SK-N-MC (cell line): ENCODE measurements around the gene RIC8A.

Experiments used
- DNase-seq: peaks from one replicate; pipeline ENCODE4 v3.0.0-alpha.2; 2011; ENCODE audit warnings: low read depth, low spot score
- H3K27ac ChIP-seq: fragments of 200-600 bp; sonication (generic); 2 replicates; pipeline ENCODE4 v1.5.1; 2016; ENCODE audit warnings: mixed run types
- H3K36me3 ChIP-seq: fragments of 200-600 bp; sonication (generic); 2 replicates; pipeline ENCODE4 v1.6.1; 2017; ENCODE audit warnings: antibody characterized with exemption, low read length, mixed read lengths; ENCODE audit not compliant: insufficient read depth
- H3K4me3 ChIP-seq: fragments of 200-600 bp; sonication (generic); 2 replicates; pipeline ENCODE4 v1.5.1; 2016
- H3K9ac ChIP-seq: fragments of 200-600 bp; sonication (generic); 2 replicates; pipeline ENCODE4 v1.8.0; 2017; ENCODE audit warnings: mixed run types, mixed read lengths; ENCODE audit not compliant: insufficient read length
- H3K9me3 ChIP-seq: fragments of 200-600 bp; sonication (generic); 2 replicates; pipeline ENCODE4 v1.6.1; 2017; ENCODE audit warnings: low read depth, mild to moderate bottlenecking, antibody characterized with exemption, low read length, moderate library complexity, mixed read lengths
- EZH2 ChIP-seq: fragments of 200-600 bp; sonication (generic); IDR thresholded peaks from one replicate; pipeline ENCODE4 v1.6.1; 2017; ENCODE audit warnings: antibody characterized with exemption
- FOXP2 ChIP-seq: optimal IDR thresholded peaks from 2 replicates; pipeline ENCODE3; 2011; ENCODE audit warnings: mild to moderate bottlenecking, moderate library complexity; ENCODE audit not compliant: insufficient read depth; ENCODE audit errors: extremely low read length, control extremely low read depth
- POLR2AphosphoS5 ChIP-seq: IDR thresholded peaks from 2 replicates; pipeline ENCODE4 v1.6.1; 2012; ENCODE audit warnings: mild to moderate bottlenecking, low read depth, low read length, borderline replicate concordance

RIC8A gene

DNA sequence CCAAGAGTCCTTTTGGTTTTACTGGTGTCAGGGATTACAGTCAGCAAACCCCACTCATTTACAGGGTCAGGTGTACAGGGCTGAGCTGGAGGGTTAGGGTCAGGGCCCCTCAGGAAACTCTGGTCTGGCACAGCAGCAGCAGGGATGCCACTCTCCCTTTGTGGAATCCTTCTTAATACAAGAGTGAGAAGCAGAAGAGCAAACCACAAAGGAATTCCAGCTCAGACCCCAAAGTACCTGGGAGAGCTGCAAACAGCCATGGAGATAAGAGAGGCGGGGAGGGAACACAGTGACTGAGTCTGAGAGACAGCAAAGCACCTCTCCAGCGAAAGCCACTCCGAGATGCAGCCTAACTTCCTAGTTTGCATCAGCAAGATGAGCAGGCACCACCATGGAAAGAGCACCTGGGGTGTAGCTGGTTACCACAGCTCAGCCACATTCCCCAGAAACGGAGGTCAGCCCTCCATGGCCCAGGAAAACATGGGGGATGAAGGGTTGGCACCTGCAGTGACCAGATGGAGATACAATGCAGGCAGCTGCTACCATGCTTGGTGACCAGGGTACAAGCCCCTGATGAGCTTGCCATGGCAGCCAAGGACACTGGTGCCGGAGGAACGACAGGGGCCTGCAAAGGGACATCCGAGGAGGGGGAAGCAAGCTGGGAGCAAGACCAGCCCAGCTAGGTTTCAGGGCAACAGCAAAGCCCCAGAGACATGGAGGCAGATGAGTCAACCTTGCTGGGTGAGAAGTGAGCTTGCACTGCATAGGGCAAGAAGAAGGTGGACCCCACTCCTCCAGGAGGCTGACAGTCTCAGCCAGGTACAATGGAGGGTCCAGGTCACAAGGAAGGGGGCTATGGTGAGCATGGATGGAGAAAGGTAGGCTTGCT is 4.2 kb upstream of the RIC8A start:
- TF ChIP-seq EZH2 (no peak), POLR2AphosphoS5 (no peak), FOXP2 (no peak)
- no peak for DNase-seq
- no peak overlapping the region for H3K4me3 ChIP-seq
- no peaks in the 10 kb centered on the region for H3K9me3 ChIP-seq
- H3K36me3 ChIP-seq = peaks cover 3% of the 10 kb centered on the region; the same call in 1 of the 2 replicates
- no peak overlapping the region for H3K9ac ChIP-seq
- H3K27ac ChIP-seq = no peak overlapping the region

DNA sequence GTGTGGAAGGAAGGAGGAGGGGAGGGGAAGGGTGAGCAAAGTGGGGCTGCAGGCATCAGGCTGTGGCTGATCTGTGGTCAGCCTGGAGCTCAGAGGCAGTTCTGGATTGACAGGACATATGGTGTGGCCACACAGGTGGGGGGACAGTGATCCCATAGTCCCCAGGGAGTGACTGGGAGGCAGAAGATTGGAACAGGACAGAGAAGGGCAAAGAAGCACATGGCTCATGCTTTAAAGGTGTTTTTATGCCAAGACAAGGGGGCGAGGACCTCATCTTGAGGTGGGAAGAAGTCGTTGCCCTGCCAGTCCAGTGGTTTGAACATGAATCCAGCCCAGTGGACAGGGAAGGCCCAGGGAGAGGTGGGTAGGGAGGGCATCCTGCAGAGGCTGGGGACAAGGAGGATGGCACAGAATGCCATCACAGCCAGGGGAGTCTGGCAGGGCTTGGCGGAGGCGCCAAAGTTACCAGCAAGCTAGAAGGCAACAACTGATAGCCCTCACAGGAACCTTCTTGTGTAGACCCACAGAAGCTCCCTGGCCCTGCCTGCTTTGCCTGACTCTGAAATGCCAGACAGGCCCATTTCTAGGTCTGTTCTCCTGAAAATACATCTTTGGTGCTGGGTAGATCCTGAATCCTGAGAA is 3.4 kb upstream of the RIC8A start:
- no peaks in the 10 kb centered on the region for H3K9me3 ChIP-seq
- no peak for DNase-seq
- H3K27ac ChIP-seq = no peak overlapping the region
- TF ChIP-seq FOXP2 (no peak), POLR2AphosphoS5 (no peak), EZH2 (no peak)
- no peak overlapping the region for H3K4me3 ChIP-seq
- no peak overlapping the region for H3K9ac ChIP-seq
- peaks cover 3% of the 10 kb centered on the region; the same call in 1 of the 2 replicates for H3K36me3 ChIP-seq

GRCh38 chr11:204587-205109 is 2.9 kb upstream of the RIC8A start:
- Histone ChIP-seq H3K9ac (no peak overlapping the region), H3K4me3 (no peak overlapping the region), H3K9me3 (no peaks in the 10 kb centered on the region), H3K36me3 (peaks cover 4% of the 10 kb centered on the region), H3K27ac (no peak overlapping the region)
- no peak for TF ChIP-seq EZH2
- TF ChIP-seq POLR2AphosphoS5 = no peak
- TF ChIP-seq FOXP2 = no peak
- DNase-seq = no peak

- DNase-seq = no peak
- Histone ChIP-seq H3K27ac (no peak overlapping the region), H3K4me3 (no peak overlapping the region), H3K9me3 (no peaks in the 10 kb centered on the region), H3K9ac (no peak overlapping the region), H3K36me3 (peaks cover 12% of the 10 kb centered on the region)
- no peak for TF ChIP-seq FOXP2
- TF ChIP-seq POLR2AphosphoS5 = no peak
- no peak for TF ChIP-seq EZH2
These were observed 2.1 kb upstream of the RIC8A start for GRCh38 chr11:205221-206001.

DNA sequence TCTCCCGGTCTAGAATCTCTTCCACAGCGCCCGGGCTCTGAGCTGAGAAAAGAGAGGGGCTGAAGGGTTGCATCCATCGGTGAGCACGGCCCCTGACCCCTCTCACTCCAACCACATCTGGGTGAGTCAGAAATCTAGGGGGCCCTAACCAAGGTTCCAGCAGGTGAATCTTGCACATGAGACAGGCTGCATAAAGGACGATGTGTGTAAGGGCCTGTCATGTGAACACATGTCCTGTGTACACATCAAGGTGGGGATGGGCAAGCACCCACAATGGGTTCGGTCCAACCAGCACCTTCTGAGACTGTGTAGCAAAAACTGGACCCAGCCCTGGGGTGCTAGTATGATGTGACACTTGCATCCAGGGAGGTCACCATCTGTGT is 1.5 kb upstream of the RIC8A start:
- Histone ChIP-seq H3K4me3 (peak overlapping the region; percentile 96), H3K36me3 (peaks cover 18% of the 10 kb centered on the region), H3K27ac (no peak overlapping the region), H3K9ac (peak overlapping the region; percentile 97), H3K9me3 (no peaks in the 10 kb centered on the region)
- DNase-seq = no peak
- TF ChIP-seq FOXP2 = no peak
- no peak for TF ChIP-seq EZH2
- TF ChIP-seq POLR2AphosphoS5 = no peak

DNA sequence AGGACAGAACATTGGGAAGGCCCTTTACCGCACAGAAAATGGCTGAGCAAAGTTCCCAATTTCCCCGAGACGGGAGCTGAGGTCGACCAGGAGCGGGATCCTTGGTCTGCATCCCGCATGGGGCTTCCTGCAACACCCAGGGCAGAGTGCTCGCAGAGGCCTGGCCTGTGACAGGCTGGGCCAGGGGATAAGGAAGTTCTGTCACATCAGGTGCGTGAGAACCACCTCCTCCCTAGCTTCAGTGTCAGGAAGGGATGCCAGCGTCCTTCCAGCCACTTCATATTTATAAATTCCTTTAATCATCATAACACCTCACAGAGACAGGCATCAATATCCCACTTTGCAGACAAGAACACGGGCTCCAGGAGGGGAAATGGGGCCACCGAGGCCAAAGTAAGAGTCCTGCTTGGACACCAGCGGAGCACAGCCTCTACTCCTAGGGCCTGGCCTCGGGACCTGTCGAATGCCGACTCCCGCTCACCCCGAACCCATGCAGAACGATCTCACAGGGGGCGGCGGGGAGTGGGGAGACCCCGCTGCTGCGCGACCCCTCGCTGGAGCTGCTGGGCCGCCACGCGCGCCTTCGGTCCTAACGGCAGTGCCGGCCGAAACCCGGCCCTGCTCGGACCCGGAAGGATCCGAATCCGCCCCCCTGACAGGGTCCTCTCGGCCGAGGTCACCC is 841 bp upstream of the RIC8A start:
- H3K9me3 ChIP-seq = no peaks in the 10 kb centered on the region

GRCh38 chr11:207863-208180 is 314 bp downstream of the RIC8A start:
- H3K27ac ChIP-seq = peak overlapping the region; percentile 97
- DNase-seq = no peak
- TF ChIP-seq EZH2 (no peak), FOXP2 (no peak), POLR2AphosphoS5 (no peak)
- peaks cover 36% of the 10 kb centered on the region for H3K36me3 ChIP-seq
- peak overlapping the region; percentile 95 for H3K9ac ChIP-seq
- H3K9me3 ChIP-seq = no peaks in the 10 kb centered on the region
- peak overlapping the region; percentile 96 for H3K4me3 ChIP-seq

More for the DNA sequence above, 841 bp upstream of the RIC8A start:
- DNase-seq = no peak
- H3K9ac ChIP-seq = peak overlapping the region; percentile 97
- no peak overlapping the region for H3K27ac ChIP-seq
- no peak for TF ChIP-seq POLR2AphosphoS5
- no peak for TF ChIP-seq EZH2
- TF ChIP-seq FOXP2 = no peak
- peaks cover 25% of the 10 kb centered on the region for H3K36me3 ChIP-seq
- H3K4me3 ChIP-seq = peak overlapping the region; percentile 96
